HG02973 (cell line): ENCODE data around the gene ACVR1.
"Not testable (repeated sequence)": the region's sequence is repeated elsewhere in the genome, so short reads cannot be mapped to it uniquely, and the experiment has no call there.

Experiments
- ATAC-seq: cut with Tn5 transposase; IDR thresholded peaks from one replicate; pipeline ENCODE4 v1.9.1; 2021; ENCODE audit warnings: moderate library complexity; ENCODE audit not compliant: unreplicated experiment

The ACVR1 gene

GRCh38 chr2:157727693-157728092, 148.4 kb downstream of the ACVR1 start:
- no peak for ATAC-seq

- ATAC-seq: no peak
Measured at GRCh38 chr2:157726946-157727345, 149.2 kb downstream of the ACVR1 start.

- ATAC-seq: no peak
Measured at GRCh38 chr2:157725846-157726245, 150.3 kb downstream of the ACVR1 start.

- ATAC-seq: no peak
Measured at GRCh38 chr2:157722580-157723234, 153.4 kb downstream of the ACVR1 start.

GRCh38 chr2:157720504-157720903, 155.6 kb downstream of the ACVR1 start:
- ATAC-seq: no peak

- ATAC-seq: not testable (repeated sequence)
Measured at GRCh38 chr2:157704653-157705052, 171.5 kb downstream of the ACVR1 start.

GRCh38 chr2:157704148-157704547, 172.0 kb downstream of the ACVR1 start:
- not testable (repeated sequence) for ATAC-seq

GRCh38 chr2:157699806-157700205, 176.3 kb downstream of the ACVR1 start:
- ATAC-seq: no peak

GRCh38 chr2:157699009-157699408, 177.1 kb downstream of the ACVR1 start:
- no peak for ATAC-seq

GRCh38 chr2:157698430-157698829, 177.7 kb downstream of the ACVR1 start:
- no peak for ATAC-seq

GRCh38 chr2:157696036-157696435, 180.1 kb downstream of the ACVR1 start:
- ATAC-seq: no peak

- ATAC-seq: no peak
Measured at GRCh38 chr2:157692768-157693167, 183.4 kb downstream of the ACVR1 start.

GRCh38 chr2:157691695-157692094, 184.4 kb downstream of the ACVR1 start:
- ATAC-seq: no peak

- ATAC-seq: no peak
Measured at GRCh38 chr2:157691131-157691530, 185.0 kb downstream of the ACVR1 start.
